GM23248 (cell line): Measurements from ENCODE around the gene PLBD2. TPM values are rescaled to one million over a fixed set of nuclear protein-coding genes. Genes with fewer than 3 reads are reported as not detected.

Experiments used
- DNase-seq: peaks from one replicate; pipeline ENCODE4 v3.0.0-alpha.2; 2015
- H2AFZ ChIP-seq: fragments of 200-600 bp; sonication (generic); 2 replicates; pipeline ENCODE4 v1.6.1; 2016; ENCODE audit warnings: antibody characterized with exemption
- H3F3A ChIP-seq: fragments of 200-600 bp; sonication (generic); 2 replicates; pipeline ENCODE4 v1.6.1; 2016; ENCODE audit warnings: mild to moderate bottlenecking, antibody characterized with exemption, mixed run types; ENCODE audit not compliant: insufficient read depth
- H3K27ac ChIP-seq: fragments of 200-600 bp; sonication (generic); 2 replicates; pipeline ENCODE4 v1.5.1; 2016; ENCODE audit warnings: mild to moderate bottlenecking
- H3K27me3 ChIP-seq: fragments of 200-600 bp; sonication (generic); replicated peaks from 2 replicates; pipeline ENCODE4 v1.6.1; 2016; ENCODE audit warnings: mild to moderate bottlenecking; ENCODE audit not compliant: insufficient read depth
- H3K36me3 ChIP-seq: fragments of 200-600 bp; sonication (generic); 2 replicates; pipeline ENCODE4 v1.6.1; 2016; ENCODE audit warnings: low read depth, mild to moderate bottlenecking
- H3K4me1 ChIP-seq: fragments of 200-600 bp; sonication (generic); 2 replicates; pipeline ENCODE4 v1.6.1; 2016; ENCODE audit warnings: mild to moderate bottlenecking; ENCODE audit not compliant: insufficient read depth
- H3K4me2 ChIP-seq: fragments of 200-600 bp; sonication (generic); one replicate; pipeline ENCODE4 v1.6.1; 2016; ENCODE audit warnings: mild to moderate bottlenecking; ENCODE audit not compliant: unreplicated experiment
- H3K4me3 ChIP-seq: fragments of 200-600 bp; sonication (generic); 2 replicates; pipeline ENCODE4 v1.5.1; 2016; ENCODE audit warnings: mild to moderate bottlenecking
- H3K79me2 ChIP-seq: fragments of 200-600 bp; sonication (generic); 2 replicates; pipeline ENCODE4 v1.6.1; 2016; ENCODE audit warnings: mild to moderate bottlenecking; ENCODE audit not compliant: insufficient read depth
- H3K9ac ChIP-seq: fragments of 200-600 bp; sonication (generic); 2 replicates; pipeline ENCODE4 v1.6.1; 2016; ENCODE audit warnings: mild to moderate bottlenecking
- H3K9me2 ChIP-seq: fragments of 200-600 bp; sonication (generic); 2 replicates; pipeline ENCODE4 v1.6.1; 2016; ENCODE audit warnings: mixed run types, mild to moderate bottlenecking, moderate library complexity; ENCODE audit not compliant: insufficient read depth
- H3K9me3 ChIP-seq: fragments of 200-600 bp; sonication (generic); one replicate; pipeline ENCODE4 v1.6.1; 2017; ENCODE audit warnings: low read depth
- H4K20me1 ChIP-seq: fragments of 200-600 bp; sonication (generic); 2 replicates; pipeline ENCODE4 v1.6.0; 2016; ENCODE audit not compliant: insufficient read depth
- EZH2 ChIP-seq: fragments of 200-600 bp; sonication (generic); IDR thresholded peaks from 2 replicates; pipeline ENCODE4 v1.6.1; 2018; ENCODE audit warnings: antibody characterized with exemption, mild to moderate bottlenecking; ENCODE audit not compliant: insufficient read depth, poor library complexity, severe bottlenecking
- EZH2phosphoT487 ChIP-seq: fragments of 200-600 bp; sonication (generic); IDR thresholded peaks from 2 replicates; pipeline ENCODE4 v1.6.1; 2018; ENCODE audit warnings: antibody characterized with exemption, moderate library complexity, mild to moderate bottlenecking, low read depth; ENCODE audit not compliant: insufficient read depth
- WGBS, 2 experiments: methylation state at CpG; one replicate each; pipeline ENCODE4 v1.1.6; 2015 to 2017; ENCODE audit warnings: low lambda C conversion rate in 2 of 2, low coverage in 1 of 2; ENCODE audit errors: missing lambda C conversion rate in 2 of 2; 5-methylcytosine and 5-hydroxymethylcytosine counted together
- in situ Hi-C: fragments of 300-500 bp; cut with MboI; formaldehyde crosslinking; loops from 2 replicates; pipeline ENCODE4 v1.15.0; 2020
- polyA plus RNA-seq: library from polyadenylated mRNA; unstranded; fragments of >200 nt; fragmentation: Nextera tagmentation; extraction: Ambion mirVana; gene quantifications from 2 replicates; pipeline ENCODE4 v1.2.1, GENCODE V29; 2016
- total RNA-seq: library from RNA; depleted of rRNA; stranded (reverse); fragments of >200 nt; shearing (Covaris generic); gene quantifications from 2 replicates; pipeline ENCODE4 v1.2.3, GENCODE V29; 2014

PLBD2 gene
- total and polyA plus RNA-seq, 2 experiments from 2014 or later = 38.5 to 58.5 TPM

DNA sequence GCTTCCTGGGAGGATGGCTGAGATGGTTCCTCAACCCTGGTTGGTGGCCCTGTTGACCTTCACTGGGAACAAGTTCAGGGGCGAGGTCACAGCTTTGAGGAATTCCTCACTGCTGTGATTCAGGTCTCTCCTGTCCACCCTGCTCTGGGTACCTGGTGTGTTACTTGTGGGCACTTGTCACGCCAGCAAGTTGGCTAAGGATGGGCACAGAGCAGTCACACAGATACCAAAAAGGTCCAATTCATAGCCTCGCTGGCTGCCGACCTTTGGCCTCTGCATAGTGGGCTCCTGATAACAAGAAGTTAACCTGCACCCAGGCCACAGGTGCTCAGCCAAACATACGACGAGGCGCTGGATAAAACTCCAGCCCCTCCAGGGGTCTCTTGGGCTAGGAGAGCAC lies 34.1 kb downstream of the PLBD2 start:
- Histone ChIP-seq H3K9me3 (no peaks in the 10 kb centered on the region), H3K9ac (no peak overlapping the region), H3K27ac (no peak overlapping the region), H3K4me3 (no peak overlapping the region), H3F3A (no peaks in the 10 kb centered on the region), H3K9me2 (no peaks in the 10 kb centered on the region), H3K36me3 (no peaks in the 10 kb centered on the region), H3K27me3 (no peaks in the 10 kb centered on the region), H2AFZ (no peak overlapping the region), H3K79me2 (no peaks in the 10 kb centered on the region), H3K4me2 (no peak overlapping the region), H4K20me1 (no peaks in the 10 kb centered on the region), H3K4me1 (no peaks in the 10 kb centered on the region)
- WGBS, 2 experiments = 88 to 91% methylated on average over 7 of the region's 7 CpGs
- in situ Hi-C loops = no loop called here
- TF ChIP-seq EZH2 = no peak
- no peak for TF ChIP-seq EZH2phosphoT487
- no peak for DNase-seq

DNA sequence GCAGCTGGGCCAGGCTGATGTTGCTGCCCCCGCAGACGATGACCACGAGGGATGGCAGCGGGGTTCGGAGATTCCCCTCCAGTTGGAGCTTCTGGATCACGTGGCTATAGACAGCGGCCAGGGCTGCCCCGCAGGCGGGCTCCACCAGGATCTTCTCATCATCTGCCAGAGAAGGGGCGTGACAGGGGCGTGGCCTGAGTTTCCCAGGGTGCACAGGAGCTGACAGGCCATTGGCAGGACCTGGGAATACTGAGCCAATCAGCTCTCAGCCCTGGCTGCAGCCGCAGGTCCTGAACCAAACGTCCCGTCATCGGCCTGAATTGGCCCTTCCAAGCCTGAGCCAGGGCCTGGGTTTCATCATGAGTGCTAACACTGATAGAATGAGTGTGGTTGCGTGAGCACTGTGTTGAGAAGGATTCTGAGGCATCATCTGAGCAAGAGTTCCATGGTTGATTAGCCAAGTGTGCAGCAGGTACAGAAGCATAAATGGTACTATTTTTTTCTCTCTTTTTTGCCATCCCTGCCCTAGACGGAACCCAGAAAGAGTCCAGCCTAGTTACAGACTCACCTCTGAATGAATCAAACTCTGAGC lies 34.7 kb downstream of the PLBD2 start:
- peak; percentile 21 for DNase-seq
- H3K4me2 ChIP-seq = no peak overlapping the region
- no peak overlapping the region for H2AFZ ChIP-seq
- H3K27ac ChIP-seq = no peak overlapping the region
- no peak overlapping the region for H3K9ac ChIP-seq
- no peak overlapping the region for H3K4me3 ChIP-seq
- no peaks in the 10 kb centered on the region for H4K20me1 ChIP-seq
- no peaks in the 10 kb centered on the region for H3K27me3 ChIP-seq
- H3F3A ChIP-seq = no peaks in the 10 kb centered on the region
- no peaks in the 10 kb centered on the region for H3K9me3 ChIP-seq
- no peaks in the 10 kb centered on the region for H3K36me3 ChIP-seq
- TF ChIP-seq EZH2 (no peak), EZH2phosphoT487 (no peak)
- H3K4me1 ChIP-seq = no peaks in the 10 kb centered on the region
- no peaks in the 10 kb centered on the region for H3K79me2 ChIP-seq
- H3K9me2 ChIP-seq = no peaks in the 10 kb centered on the region
- 57 to 64% methylated on average over 14 to 17 of the region's 17 CpGs for WGBS, 2 experiments
- in situ Hi-C loops = no loop called here

DNA sequence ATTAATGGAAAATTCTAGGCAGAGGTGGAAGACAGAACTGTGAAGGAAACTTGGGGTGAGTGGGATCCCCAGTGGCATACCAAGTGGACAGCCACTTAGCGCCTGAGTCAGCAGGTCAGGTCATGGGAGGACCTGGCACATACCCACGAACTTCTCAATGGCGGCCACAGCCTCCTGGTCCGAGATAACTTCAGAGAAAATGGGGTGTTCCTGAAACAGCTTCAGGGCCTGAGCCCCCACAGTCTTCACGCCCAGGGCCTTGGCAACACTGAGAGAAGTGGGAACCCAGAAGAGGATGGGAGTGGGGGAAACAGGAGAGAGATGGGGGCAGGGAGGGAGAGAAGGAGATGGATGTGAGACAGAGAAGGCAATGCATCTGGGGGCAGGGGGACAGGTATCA lies 35.4 kb downstream of the PLBD2 start:
- H3K27me3 ChIP-seq = no peaks in the 10 kb centered on the region
- H3F3A ChIP-seq = no peaks in the 10 kb centered on the region
- H3K9me3 ChIP-seq = no peaks in the 10 kb centered on the region
- no peak overlapping the region for H3K27ac ChIP-seq
- H3K79me2 ChIP-seq = no peaks in the 10 kb centered on the region
- H3K36me3 ChIP-seq = no peaks in the 10 kb centered on the region
- in situ Hi-C loops = no loop called here
- 81 to 83% methylated on average over 5 of the region's 5 CpGs for WGBS, 2 experiments
- no peak overlapping the region for H3K9ac ChIP-seq
- H3K4me1 ChIP-seq = no peaks in the 10 kb centered on the region
- H3K9me2 ChIP-seq = no peaks in the 10 kb centered on the region
- no peak overlapping the region for H3K4me3 ChIP-seq
- no peak overlapping the region for H3K4me2 ChIP-seq
- no peaks in the 10 kb centered on the region for H4K20me1 ChIP-seq
- DNase-seq = no peak
- no peak for TF ChIP-seq EZH2
- TF ChIP-seq EZH2phosphoT487 = no peak
- no peak overlapping the region for H2AFZ ChIP-seq

DNA sequence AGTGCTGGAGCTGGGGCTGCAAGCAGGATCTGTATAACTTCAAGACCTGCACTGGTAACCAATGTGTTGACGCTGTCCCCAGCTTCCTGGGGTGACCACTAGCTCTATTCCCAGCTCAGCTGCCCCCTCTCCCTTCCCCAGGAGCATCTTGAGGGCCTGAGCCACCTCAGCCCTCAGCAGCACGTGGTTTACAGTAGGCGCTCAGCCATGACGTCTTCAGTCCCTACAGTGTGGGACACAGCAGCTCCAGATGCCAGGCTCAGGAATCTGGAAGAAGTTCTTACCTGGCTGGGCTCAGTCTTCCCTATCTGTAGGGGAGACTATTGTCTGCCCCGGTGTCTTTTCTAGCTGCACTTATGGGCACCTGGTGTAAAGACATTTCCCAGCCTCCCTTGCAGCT lies 36.7 kb downstream of the PLBD2 start:
- no peak overlapping the region for H2AFZ ChIP-seq
- H3K36me3 ChIP-seq = no peaks in the 10 kb centered on the region
- in situ Hi-C loops = no loop called here
- no peaks in the 10 kb centered on the region for H3F3A ChIP-seq
- H3K4me1 ChIP-seq = no peaks in the 10 kb centered on the region
- H3K4me2 ChIP-seq = no peak overlapping the region
- no peaks in the 10 kb centered on the region for H3K9me2 ChIP-seq
- no peaks in the 10 kb centered on the region for H3K9me3 ChIP-seq
- no peaks in the 10 kb centered on the region for H3K27me3 ChIP-seq
- no peak overlapping the region for H3K4me3 ChIP-seq
- TF ChIP-seq EZH2 (no peak), EZH2phosphoT487 (no peak)
- H4K20me1 ChIP-seq = no peaks in the 10 kb centered on the region
- WGBS, 2 experiments = 54 to 74% methylated on average over 5 of the region's 5 CpGs
- no peak overlapping the region for H3K27ac ChIP-seq
- H3K79me2 ChIP-seq = no peaks in the 10 kb centered on the region
- no peak overlapping the region for H3K9ac ChIP-seq
- DNase-seq = no peak

DNA sequence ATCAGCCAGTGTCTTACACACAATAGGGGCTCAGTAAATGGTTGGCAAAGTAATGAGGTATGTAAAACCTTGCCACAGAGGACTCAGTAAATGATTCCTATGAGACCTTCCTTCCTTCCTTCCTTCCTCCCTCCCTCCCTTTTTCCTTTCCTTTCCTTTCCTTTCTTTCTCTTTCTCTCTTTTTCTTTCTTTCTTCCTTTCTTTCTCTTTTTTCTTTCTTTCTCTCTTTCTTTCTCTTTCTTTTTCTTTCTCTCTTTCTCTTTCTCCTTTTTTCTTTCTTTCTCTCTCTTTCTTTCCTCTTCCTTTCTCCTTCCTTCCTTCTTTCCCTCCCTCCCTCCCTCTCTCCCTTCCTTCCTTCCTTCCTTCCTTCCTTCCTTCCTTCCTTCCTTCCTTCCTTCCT lies 37.8 kb downstream of the PLBD2 start:
- H3K9ac ChIP-seq = no peak overlapping the region
- no peaks in the 10 kb centered on the region for H3K36me3 ChIP-seq
- no peaks in the 10 kb centered on the region for H3K4me1 ChIP-seq
- TF ChIP-seq EZH2 (no peak), EZH2phosphoT487 (no peak)
- no peak overlapping the region for H3K27ac ChIP-seq
- H3K4me3 ChIP-seq = no peak overlapping the region
- no peaks in the 10 kb centered on the region for H3K9me3 ChIP-seq
- H3K79me2 ChIP-seq = no peaks in the 10 kb centered on the region
- no peak overlapping the region for H3K4me2 ChIP-seq
- in situ Hi-C loops = no loop called here
- H3K27me3 ChIP-seq = no peaks in the 10 kb centered on the region
- H2AFZ ChIP-seq = no peak overlapping the region
- no peaks in the 10 kb centered on the region for H4K20me1 ChIP-seq
- H3K9me2 ChIP-seq = no peaks in the 10 kb centered on the region
- no peak for DNase-seq
- H3F3A ChIP-seq = no peaks in the 10 kb centered on the region
